ENCODE data around the gene KIF3A.

GRCh38 chr5:132737982-132738681 lies 786 bp upstream of the KIF3A start:
- TF ChIP-seq ZNF138 (tag by site-specific recombination; IDR thresholded peaks at IDR 0.05; ENCODE audit: borderline replicate concordance) (no peak), CTCF (tag by site-specific recombination; IDR thresholded peaks at IDR 0.05) (no peak), ZNF560 (tag by site-specific recombination; IDR thresholded peaks at IDR 0.05; ENCODE audit: borderline replicate concordance) (no peak), ZNF830 (tag by site-specific recombination; IDR thresholded peaks at IDR 0.05; ENCODE audit: low read depth) (no peak), ZBTB26 (tag by site-specific recombination; optimal IDR thresholded peaks at IDR 0.05) (no peak), PRDM1 (tag by site-specific recombination; IDR thresholded peaks at IDR 0.05) (no peak), REST (tag by site-specific recombination; IDR thresholded peaks at IDR 0.05) (no peak), ZNF214 (tag by site-specific recombination; IDR thresholded peaks at IDR 0.05; ENCODE audit: borderline replicate concordance) (no peak), ZFP41 (tag by site-specific recombination; IDR thresholded peaks at IDR 0.05; ENCODE audit: borderline replicate concordance) (no peak), ZEB2 (tag by site-specific recombination; IDR thresholded peaks at IDR 0.05) (no peak), ZBTB48 (tag by site-specific recombination; IDR thresholded peaks at IDR 0.05) (no peak), ZNF248 (tag by site-specific recombination; IDR thresholded peaks at IDR 0.05) (no peak)

All from HEK293 (cell line).